ENCODE measurements around the gene RNF223.

RNF223 gene

GRCh38 chr1:1122078-1122811 lies 48.1 kb upstream of the RNF223 start (continued):
- TF ChIP-seq PATZ1 (CRISPR knock-in tag; IDR thresholded peaks at IDR 0.05; ENCODE audit: borderline replicate concordance) (no peak), ZNF565 (CRISPR knock-in tag; conservative IDR thresholded peaks at IDR 0.05; ENCODE audit: low read depth) (no peak)

DNA sequence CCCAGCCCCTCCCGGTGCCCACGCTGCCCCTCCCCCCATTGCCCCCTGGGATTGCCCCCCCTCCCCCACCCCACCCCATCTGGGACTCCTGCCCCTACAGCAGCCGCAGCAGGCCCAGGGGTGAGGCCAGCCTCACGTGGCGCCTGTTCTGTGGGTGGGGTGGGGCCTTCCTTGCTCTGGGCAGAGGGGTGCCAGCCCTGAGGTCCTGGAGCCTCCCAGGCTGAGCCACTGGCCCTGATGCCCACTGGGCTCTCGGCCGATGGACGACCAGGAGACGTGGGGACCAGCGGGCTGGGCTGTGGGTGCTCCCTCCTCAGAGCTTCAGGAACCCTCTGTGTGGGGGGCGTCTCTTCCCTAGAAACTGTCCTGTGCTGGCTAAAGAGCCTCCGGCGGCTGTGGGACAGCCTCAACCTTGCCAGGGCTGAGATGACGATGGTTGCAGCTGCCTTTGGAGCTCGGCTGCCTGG lies 47.5 kb upstream of the RNF223 start:
- peak; percentile 58 for ATAC-seq
- TF ChIP-seq POU6F1 (CRISPR knock-in tag; IDR thresholded peaks at IDR 0.05; ENCODE audit: borderline replicate concordance, low read depth) (no peak), RARB (CRISPR knock-in tag; IDR thresholded peaks at IDR 0.05) (no peak), OSR1 (CRISPR knock-in tag; IDR thresholded peaks at IDR 0.05) (no peak)

GRCh38 chr1:1120866-1121591 lies 46.9 kb upstream of the RNF223 start:
- ATAC-seq: no peak
- TF ChIP-seq, protein P1, sequence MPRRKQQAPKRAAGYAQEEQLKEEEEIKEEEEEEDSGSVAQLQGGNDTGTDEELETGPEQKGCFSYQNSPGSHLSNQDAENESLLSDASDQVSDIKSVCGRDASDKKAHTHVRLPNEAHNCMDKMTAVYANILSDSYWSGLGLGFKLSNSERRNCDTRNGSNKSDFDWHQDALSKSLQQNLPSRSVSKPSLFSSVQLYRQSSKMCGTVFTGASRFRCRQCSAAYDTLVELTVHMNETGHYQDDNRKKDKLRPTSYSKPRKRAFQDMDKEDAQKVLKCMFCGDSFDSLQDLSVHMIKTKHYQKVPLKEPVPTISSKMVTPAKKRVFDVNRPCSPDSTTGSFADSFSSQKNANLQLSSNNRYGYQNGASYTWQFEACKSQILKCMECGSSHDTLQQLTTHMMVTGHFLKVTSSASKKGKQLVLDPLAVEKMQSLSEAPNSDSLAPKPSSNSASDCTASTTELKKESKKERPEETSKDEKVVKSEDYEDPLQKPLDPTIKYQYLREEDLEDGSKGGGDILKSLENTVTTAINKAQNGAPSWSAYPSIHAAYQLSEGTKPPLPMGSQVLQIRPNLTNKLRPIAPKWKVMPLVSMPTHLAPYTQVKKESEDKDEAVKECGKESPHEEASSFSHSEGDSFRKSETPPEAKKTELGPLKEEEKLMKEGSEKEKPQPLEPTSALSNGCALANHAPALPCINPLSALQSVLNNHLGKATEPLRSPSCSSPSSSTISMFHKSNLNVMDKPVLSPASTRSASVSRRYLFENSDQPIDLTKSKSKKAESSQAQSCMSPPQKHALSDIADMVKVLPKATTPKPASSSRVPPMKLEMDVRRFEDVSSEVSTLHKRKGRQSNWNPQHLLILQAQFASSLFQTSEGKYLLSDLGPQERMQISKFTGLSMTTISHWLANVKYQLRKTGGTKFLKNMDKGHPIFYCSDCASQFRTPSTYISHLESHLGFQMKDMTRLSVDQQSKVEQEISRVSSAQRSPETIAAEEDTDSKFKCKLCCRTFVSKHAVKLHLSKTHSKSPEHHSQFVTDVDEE (CRISPR knock-in tag; IDR thresholded peaks at IDR 0.05): no peak
- TF ChIP-seq TCF4 (CRISPR knock-in tag; IDR thresholded peaks at IDR 0.05; ENCODE audit: borderline replicate concordance) (no peak), OSR1 (CRISPR knock-in tag; IDR thresholded peaks at IDR 0.05) (no peak)

- no peak for ATAC-seq
- TF ChIP-seq SNAI2 (CRISPR knock-in tag; IDR thresholded peaks at IDR 0.05) (no peak), TCF4 (CRISPR knock-in tag; IDR thresholded peaks at IDR 0.05; ENCODE audit: borderline replicate concordance) (no peak), ZNF565 (CRISPR knock-in tag; conservative IDR thresholded peaks at IDR 0.05; ENCODE audit: low read depth) (no peak), RARB (CRISPR knock-in tag; IDR thresholded peaks at IDR 0.05) (no peak), PATZ1 (CRISPR knock-in tag; IDR thresholded peaks at IDR 0.05; ENCODE audit: borderline replicate concordance) (no peak), BACH2 (CRISPR knock-in tag; IDR thresholded peaks at IDR 0.05; ENCODE audit: borderline replicate concordance) (no peak), POU6F1 (CRISPR knock-in tag; IDR thresholded peaks at IDR 0.05; ENCODE audit: borderline replicate concordance, low read depth) (no peak)
These were observed 46.0 kb upstream of the RNF223 start for GRCh38 chr1:1120096-1120495.

GRCh38 chr1:1119272-1119890 lies 45.3 kb upstream of the RNF223 start:
- TF ChIP-seq GLIS3 (CRISPR knock-in tag; IDR thresholded peaks at IDR 0.05) (no peak), POU6F1 (CRISPR knock-in tag; IDR thresholded peaks at IDR 0.05; ENCODE audit: borderline replicate concordance, low read depth) (no peak), PATZ1 (CRISPR knock-in tag; IDR thresholded peaks at IDR 0.05; ENCODE audit: borderline replicate concordance) (no peak), ARNTL (CRISPR knock-in tag; IDR thresholded peaks at IDR 0.05; ENCODE audit: borderline replicate concordance, low read depth) (no peak)
- TF ChIP-seq, protein P1 (CRISPR knock-in tag; IDR thresholded peaks at IDR 0.05): no peak
- no peak for ATAC-seq

All from SK-N-SH treated with all-trans-retinoic acid at 6 μM for 48 hours (cell line).